Panc1 (cell line): Measurements from ENCODE around the gene LRRC56.

ENCODE experiments used
- POLR2AphosphoS5 ChIP-seq: IDR thresholded peaks from 2 replicates; pipeline ENCODE4 v1.6.1; 2012; ENCODE audit warnings: mild to moderate bottlenecking, low read depth, low read length, moderate library complexity
- TF ChIP-seq, protein P1 (sequence below): fragments of 450-650 bp; IDR thresholded peaks from 2 replicates; pipeline ENCODE4 v1.5.1; 2017; ENCODE audit warnings: mild to moderate bottlenecking

DNA sequence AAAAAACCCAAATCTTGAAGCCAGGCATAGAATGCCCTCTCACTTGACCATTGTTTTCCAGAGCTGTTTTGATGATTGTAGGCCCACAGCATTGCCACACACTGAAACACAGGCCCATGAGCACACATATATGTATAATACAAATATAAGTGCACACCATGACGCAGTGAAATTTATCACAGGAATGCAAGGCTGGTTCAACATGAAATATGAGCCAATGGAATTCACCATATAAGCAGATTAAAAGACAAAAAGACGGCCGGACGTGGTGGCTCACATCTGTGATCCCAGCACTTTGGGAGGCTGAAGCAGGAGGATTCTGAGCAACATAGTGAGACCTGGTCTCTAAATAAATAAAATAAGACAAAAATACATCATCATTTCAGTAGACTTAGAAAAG, 20.9 kb upstream of the LRRC56 start:
- TF ChIP-seq, protein P1, sequence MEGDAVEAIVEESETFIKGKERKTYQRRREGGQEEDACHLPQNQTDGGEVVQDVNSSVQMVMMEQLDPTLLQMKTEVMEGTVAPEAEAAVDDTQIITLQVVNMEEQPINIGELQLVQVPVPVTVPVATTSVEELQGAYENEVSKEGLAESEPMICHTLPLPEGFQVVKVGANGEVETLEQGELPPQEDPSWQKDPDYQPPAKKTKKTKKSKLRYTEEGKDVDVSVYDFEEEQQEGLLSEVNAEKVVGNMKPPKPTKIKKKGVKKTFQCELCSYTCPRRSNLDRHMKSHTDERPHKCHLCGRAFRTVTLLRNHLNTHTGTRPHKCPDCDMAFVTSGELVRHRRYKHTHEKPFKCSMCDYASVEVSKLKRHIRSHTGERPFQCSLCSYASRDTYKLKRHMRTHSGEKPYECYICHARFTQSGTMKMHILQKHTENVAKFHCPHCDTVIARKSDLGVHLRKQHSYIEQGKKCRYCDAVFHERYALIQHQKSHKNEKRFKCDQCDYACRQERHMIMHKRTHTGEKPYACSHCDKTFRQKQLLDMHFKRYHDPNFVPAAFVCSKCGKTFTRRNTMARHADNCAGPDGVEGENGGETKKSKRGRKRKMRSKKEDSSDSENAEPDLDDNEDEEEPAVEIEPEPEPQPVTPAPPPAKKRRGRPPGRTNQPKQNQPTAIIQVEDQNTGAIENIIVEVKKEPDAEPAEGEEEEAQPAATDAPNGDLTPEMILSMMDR: no peak
- no peak for TF ChIP-seq POLR2AphosphoS5
